H1 (cell line): ENCODE measurements around the gene MPST. TPM values are rescaled to one million over a fixed set of nuclear protein-coding genes. Genes with fewer than 3 reads are reported as not detected.

Source experiments
- ATF3 ChIP-seq: IDR thresholded peaks from 2 replicates; pipeline ENCODE4 v1.6.1; 2011; ENCODE audit warnings: low read depth, mild to moderate bottlenecking, low read length; ENCODE audit not compliant: insufficient read depth
- polyA plus RNA-seq, 7 experiments: library from polyadenylated mRNA; depleted of rRNA in 3 of 7; stranded (reverse) in 5 of 7; unstranded in 2 of 7; fragments of >200 nt in 5 of 7; fragments of 200-250 nt in 2 of 7; gene quantifications; 1 replicate in 5 of 7; 2 replicates in 1 of 7; 4 replicates in 1 of 7; pipeline versions ENCODE4 v1.2.1 to v1.2.3, GENCODE V29; 2011 to 2013; ENCODE audit warnings: missing spikeins in 2 of 7, mixed read lengths in 2 of 7
- total RNA-seq: library from RNA; stranded (reverse); fragmentation: NEBNext Ultra II Directional; extraction: Animal tissue kit (Norgen Biotek cat#: 25700); gene quantifications from 2 replicates; pipeline ENCODE4 v1.2.1, GENCODE V29; 2021

MPST gene
- total and polyA plus RNA-seq, 2 of the 8 experiments (the other 6 are each of a cell fraction or from before 2014, with no cell fraction given), result 86.0 to 124 TPM

GRCh38 chr22:37020192-37020479, 594 bp downstream of the MPST start (continued):
- TF ChIP-seq ATF3, result no peak
